OCI-LY1 (cell line): ENCODE data around the gene OPRD1.
A peak's percentile ranks its signal among the peaks of the same experiment; 100 is the strongest.

ENCODE experiments used
- H2AFZ ChIP-seq: fragments of 200-600 bp; sonication (generic), shearing (Covaris generic); 2 replicates; pipeline ENCODE4 v1.6.0; 2014; ENCODE audit warnings: antibody characterized with exemption, mild to moderate bottlenecking, low read length
- H3F3A ChIP-seq: fragments of 200-600 bp; sonication (generic), shearing (Covaris generic); 2 replicates; pipeline ENCODE4 v1.6.0; 2014; ENCODE audit warnings: mild to moderate bottlenecking, antibody characterized with exemption, low read length, moderate library complexity; ENCODE audit not compliant: insufficient read depth
- H3K27ac ChIP-seq: fragments of 200-600 bp; sonication (generic); 2 replicates; pipeline ENCODE4 v1.5.1; 2014; ENCODE audit warnings: low read length, mixed run types, mild to moderate bottlenecking, low read depth; ENCODE audit not compliant: poor library complexity, severe bottlenecking
- H3K27me3 ChIP-seq: fragments of 200-600 bp; sonication (generic); 2 replicates; pipeline ENCODE4 v1.6.0; 2014; ENCODE audit warnings: antibody characterized with exemption, mild to moderate bottlenecking, low read length, moderate library complexity; ENCODE audit not compliant: insufficient read depth
- H3K36me3 ChIP-seq: fragments of 200-600 bp; sonication (generic); 2 replicates; pipeline ENCODE4 v1.6.1; 2014; ENCODE audit warnings: mild to moderate bottlenecking, antibody characterized with exemption, low read length, moderate library complexity, mixed read lengths; ENCODE audit not compliant: insufficient read depth
- H3K4me1 ChIP-seq: fragments of 200-600 bp; sonication (generic); 2 replicates; pipeline ENCODE4 v1.5.1; 2014; ENCODE audit warnings: mild to moderate bottlenecking, low read length, moderate library complexity; ENCODE audit not compliant: insufficient read depth, severe bottlenecking
- H3K4me2 ChIP-seq: fragments of 200-600 bp; sonication (generic), shearing (Covaris generic); 2 replicates; pipeline ENCODE4 v1.6.1; 2014; ENCODE audit warnings: low read length
- H3K4me3 ChIP-seq: fragments of 200-600 bp; sonication (generic); 2 replicates; pipeline ENCODE4 v1.5.1; 2014; ENCODE audit warnings: low read length, low read depth, mild to moderate bottlenecking, mixed read lengths; ENCODE audit not compliant: poor library complexity, severe bottlenecking
- H3K79me2 ChIP-seq: fragments of 200-600 bp; shearing (Covaris generic); 2 replicates; pipeline ENCODE4 v1.6.1; 2016; ENCODE audit warnings: mixed run types, low read length, mixed read lengths; ENCODE audit not compliant: insufficient read depth
- H3K9ac ChIP-seq: fragments of 200-600 bp; sonication (generic), shearing (Covaris generic); 2 replicates; pipeline ENCODE4 v1.6.1; 2014; ENCODE audit warnings: mild to moderate bottlenecking, low read length, mixed read lengths
- H3K9me2 ChIP-seq: fragments of 200-600 bp; sonication (generic), shearing (Covaris generic); 2 replicates; pipeline ENCODE4 v1.6.1; 2014; ENCODE audit warnings: low read depth, mild to moderate bottlenecking, low read length, mixed read lengths
- H3K9me3 ChIP-seq: fragments of 200-600 bp; shearing (Covaris generic); 2 replicates; pipeline ENCODE4 v1.6.1; 2014; ENCODE audit warnings: low read length, mixed read lengths
- H4K20me1 ChIP-seq: fragments of 200-600 bp; sonication (generic), shearing (Covaris generic); 2 replicates; pipeline ENCODE4 v1.6.0; 2016; ENCODE audit warnings: mild to moderate bottlenecking, low read length; ENCODE audit not compliant: insufficient read depth
- EZH2 ChIP-seq: fragments of 200-600 bp; sonication (generic), shearing (Covaris generic); IDR thresholded peaks from 2 replicates; pipeline ENCODE4 v1.8.0; 2017; ENCODE audit warnings: borderline replicate concordance, mixed run types, mild to moderate bottlenecking, antibody characterized with exemption, low read length, moderate library complexity, mixed read lengths
- TF ChIP-seq, protein P1 (sequence below): fragments of 200-600 bp; sonication (generic), shearing (Covaris generic); IDR thresholded peaks from 2 replicates; pipeline ENCODE4 v1.5.1; 2017; ENCODE audit warnings: mild to moderate bottlenecking, antibody characterized with exemption, low read length, moderate library complexity, mixed read lengths

OPRD1 gene

DNA sequence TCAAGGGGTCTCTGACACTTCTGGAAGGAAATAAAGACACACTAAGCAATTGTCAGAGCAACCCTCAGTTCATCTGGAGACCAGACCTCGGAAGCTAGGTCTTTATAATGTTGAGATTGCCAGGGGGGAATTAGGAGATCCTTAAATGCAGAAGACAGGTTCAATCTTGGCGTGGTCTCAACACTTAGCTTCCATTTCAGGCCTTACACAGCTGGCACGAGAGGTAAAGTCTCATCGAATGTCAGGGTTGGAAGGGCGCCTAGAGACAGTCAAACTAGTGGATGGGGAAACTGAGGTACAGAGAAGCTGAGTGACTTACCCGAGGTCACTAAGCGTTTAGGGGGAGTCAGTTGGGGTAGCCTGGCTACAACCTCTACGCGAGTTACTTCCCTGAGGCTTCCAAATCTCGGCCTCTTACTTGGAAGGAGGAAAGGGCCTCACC lies 101.8 kb downstream of the OPRD1 start:
- Histone ChIP-seq H2AFZ (no peak overlapping the region), H3K9ac (peak overlapping the region; percentile 64), H3K27ac (peak overlapping the region; percentile 62)

DNA sequence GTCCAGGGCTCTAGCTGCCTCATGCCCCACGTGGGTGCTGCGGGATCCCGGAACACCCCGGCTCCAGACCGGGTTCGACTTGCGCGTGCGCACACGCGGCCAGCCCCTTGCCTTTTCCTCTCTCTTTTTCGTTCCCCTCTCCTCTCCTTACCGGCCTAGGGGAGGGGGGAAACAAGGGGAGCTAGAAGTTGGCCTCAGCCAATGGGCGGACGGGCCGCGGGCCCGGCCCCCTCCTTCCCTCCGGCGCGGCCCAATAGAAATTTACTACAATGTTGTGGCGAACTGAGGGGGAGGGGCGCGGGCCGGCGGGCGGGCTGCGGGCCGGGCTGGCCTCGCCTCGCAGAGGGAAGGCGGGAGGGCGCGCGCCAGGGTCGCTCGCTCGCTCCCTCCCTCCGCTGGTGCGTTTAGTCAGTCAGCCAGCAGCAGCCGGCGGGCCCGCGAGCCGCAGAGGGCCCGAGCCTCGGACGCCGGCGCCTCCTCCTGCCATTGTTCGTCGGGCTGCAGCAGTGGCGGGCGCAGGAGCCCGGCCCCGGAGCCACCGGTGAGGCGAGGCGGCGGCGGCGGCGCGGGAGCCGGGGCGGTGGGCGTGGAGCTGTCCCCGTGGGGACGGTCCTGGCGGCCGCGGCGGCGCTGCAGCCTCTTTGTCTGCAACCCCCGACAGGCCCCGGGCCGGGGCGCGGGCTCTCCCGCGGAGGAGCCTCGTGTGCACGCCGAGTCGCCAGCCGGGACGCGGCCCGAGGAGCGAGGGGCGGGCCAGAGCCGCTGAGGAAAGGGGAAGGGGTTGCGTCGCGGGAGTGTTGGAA lies 102.5 kb downstream of the OPRD1 start, which contains the start of gene EPB41:
Gene EPB41, plus strand, starts transcription at position 342 of the 803 bp plus-strand sequence. CDS start 72,869 bp downstream, outside the sequence.
- Histone ChIP-seq H3K4me3 (peak within 1 kb of the TSS; percentile 68), H4K20me1 (no peaks in the 10 kb centered on the region)

More for the DNA sequence above, 101.8 kb downstream of the OPRD1 start:
- H3K9me2 ChIP-seq: no peaks in the 10 kb centered on the region
- TF ChIP-seq EZH2: no peak
- TF ChIP-seq, protein P1, sequence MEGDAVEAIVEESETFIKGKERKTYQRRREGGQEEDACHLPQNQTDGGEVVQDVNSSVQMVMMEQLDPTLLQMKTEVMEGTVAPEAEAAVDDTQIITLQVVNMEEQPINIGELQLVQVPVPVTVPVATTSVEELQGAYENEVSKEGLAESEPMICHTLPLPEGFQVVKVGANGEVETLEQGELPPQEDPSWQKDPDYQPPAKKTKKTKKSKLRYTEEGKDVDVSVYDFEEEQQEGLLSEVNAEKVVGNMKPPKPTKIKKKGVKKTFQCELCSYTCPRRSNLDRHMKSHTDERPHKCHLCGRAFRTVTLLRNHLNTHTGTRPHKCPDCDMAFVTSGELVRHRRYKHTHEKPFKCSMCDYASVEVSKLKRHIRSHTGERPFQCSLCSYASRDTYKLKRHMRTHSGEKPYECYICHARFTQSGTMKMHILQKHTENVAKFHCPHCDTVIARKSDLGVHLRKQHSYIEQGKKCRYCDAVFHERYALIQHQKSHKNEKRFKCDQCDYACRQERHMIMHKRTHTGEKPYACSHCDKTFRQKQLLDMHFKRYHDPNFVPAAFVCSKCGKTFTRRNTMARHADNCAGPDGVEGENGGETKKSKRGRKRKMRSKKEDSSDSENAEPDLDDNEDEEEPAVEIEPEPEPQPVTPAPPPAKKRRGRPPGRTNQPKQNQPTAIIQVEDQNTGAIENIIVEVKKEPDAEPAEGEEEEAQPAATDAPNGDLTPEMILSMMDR: no peak
- H3K4me1 ChIP-seq: peaks cover 38% of the 10 kb centered on the region
- no peaks in the 10 kb centered on the region for H3K36me3 ChIP-seq
- H3K79me2 ChIP-seq: peaks cover 38% of the 10 kb centered on the region
- no peaks in the 10 kb centered on the region for H3K9me3 ChIP-seq
- peak overlapping the region; percentile 68 for H3K4me3 ChIP-seq
- H3F3A ChIP-seq: no peaks in the 10 kb centered on the region
- peak overlapping the region; percentile 82 for H3K4me2 ChIP-seq
- H3K27me3 ChIP-seq: no peaks in the 10 kb centered on the region
- no peaks in the 10 kb centered on the region for H4K20me1 ChIP-seq

DNA sequence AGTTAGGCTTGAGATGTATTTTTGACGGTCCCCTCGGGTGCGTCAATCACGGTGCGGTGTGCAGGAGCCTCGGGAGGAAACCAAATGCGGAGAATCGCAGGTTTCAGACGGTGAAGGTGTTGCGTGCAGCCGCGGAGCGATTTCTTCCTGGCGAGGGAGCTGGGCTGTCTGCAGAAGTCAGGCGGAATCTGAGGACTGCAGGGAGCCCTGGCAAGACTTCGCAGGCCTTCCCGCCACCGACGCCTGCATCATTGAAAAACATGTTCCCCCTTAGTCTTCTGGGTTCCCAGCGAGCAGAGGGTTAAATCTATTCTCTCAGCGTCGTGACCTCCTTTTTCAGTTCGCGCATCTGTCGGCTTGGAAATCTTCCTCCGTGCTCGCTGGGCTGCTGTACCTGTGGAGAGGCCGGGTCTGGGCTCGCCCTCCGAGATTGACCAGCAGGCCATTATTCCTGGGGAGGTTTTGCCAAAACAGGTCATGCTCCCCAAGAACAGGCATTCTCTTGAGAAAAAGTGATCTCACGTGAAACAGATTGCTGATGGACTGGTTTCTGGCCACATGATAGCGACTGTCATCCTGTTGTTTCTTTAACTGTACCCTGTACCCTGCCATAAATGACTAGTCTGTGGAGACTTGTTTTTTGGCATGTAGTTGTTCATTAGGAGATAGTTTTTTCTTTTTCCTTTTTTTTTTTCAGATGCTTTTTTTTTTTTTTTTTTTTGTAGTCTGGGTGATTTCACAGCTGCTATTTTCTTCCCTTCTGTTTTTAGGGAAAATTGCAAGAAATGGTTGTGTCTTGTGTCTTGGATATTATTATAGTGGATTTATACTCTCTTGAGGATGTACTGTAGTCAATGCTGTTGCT lies 103.3 kb downstream of the OPRD1 start:
- no peaks in the 10 kb centered on the region for H3F3A ChIP-seq
- peak overlapping the region; percentile 85 for H3K9ac ChIP-seq
- no peak overlapping the region for H2AFZ ChIP-seq
- no peak for TF ChIP-seq EZH2
- TF ChIP-seq, protein P1: no peak
- peaks cover 53% of the 10 kb centered on the region for H3K79me2 ChIP-seq
- peak overlapping the region; percentile 68 for H3K4me3 ChIP-seq
- H3K9me3 ChIP-seq: no peaks in the 10 kb centered on the region
- peak overlapping the region; percentile 82 for H3K4me2 ChIP-seq
- H3K27me3 ChIP-seq: no peaks in the 10 kb centered on the region
- no peaks in the 10 kb centered on the region for H4K20me1 ChIP-seq
- H3K27ac ChIP-seq: peak overlapping the region; percentile 57
- no peaks in the 10 kb centered on the region for H3K9me2 ChIP-seq
- H3K36me3 ChIP-seq: no peaks in the 10 kb centered on the region
- peaks cover 45% of the 10 kb centered on the region for H3K4me1 ChIP-seq

More for the DNA sequence above, 102.5 kb downstream of the OPRD1 start, which contains the start of gene EPB41:
- peak within 1 kb of the TSS; percentile 82 for H3K4me2 ChIP-seq
- H2AFZ ChIP-seq: no peak within 1 kb of the TSS
- peaks cover 44% of the 10 kb centered on the region for H3K79me2 ChIP-seq
- H3K36me3 ChIP-seq: no peaks in the 10 kb centered on the region
- no peaks in the 10 kb centered on the region for H3K27me3 ChIP-seq
- no peaks in the 10 kb centered on the region for H3K9me3 ChIP-seq
- H3K9ac ChIP-seq: peak within 1 kb of the TSS; percentile 85
- H3K4me1 ChIP-seq: peaks cover 43% of the 10 kb centered on the region
- peak within 1 kb of the TSS; percentile 62 for H3K27ac ChIP-seq
- TF ChIP-seq EZH2: no peak
- TF ChIP-seq, protein P1: no peak
- no peaks in the 10 kb centered on the region for H3F3A ChIP-seq
- H3K9me2 ChIP-seq: no peaks in the 10 kb centered on the region
